GM19099 (cell line): ENCODE results near the gene DENND5B.
A peak's percentile ranks its signal among the peaks of the same experiment; 100 is the strongest.

ENCODE experiments used
- POLR2A ChIP-seq: IDR thresholded peaks from 3 replicates; pipeline ENCODE4 v1.6.1; 2011; ENCODE audit warnings: low read depth; ENCODE audit not compliant: insufficient read length; ENCODE audit errors: extremely low read depth

The DENND5B gene

GRCh38 chr12:31603546-31604009, 12.6 kb upstream of the DENND5B start:
- no peak for TF ChIP-seq POLR2A

GRCh38 chr12:31600750-31601149, 9.8 kb upstream of the DENND5B start:
- TF ChIP-seq POLR2A = no peak

- no peak for TF ChIP-seq POLR2A
These were observed 9.3 kb upstream of the DENND5B start for GRCh38 chr12:31600252-31600651.

GRCh38 chr12:31599053-31599452, 8.1 kb upstream of the DENND5B start:
- TF ChIP-seq POLR2A = no peak

- no peak for TF ChIP-seq POLR2A
These were observed 6.1 kb upstream of the DENND5B start for GRCh38 chr12:31597066-31597465.

GRCh38 chr12:31594681-31595080, 3.7 kb upstream of the DENND5B start:
- TF ChIP-seq POLR2A = no peak

- no peak for TF ChIP-seq POLR2A
These were observed 505 bp upstream of the DENND5B start for GRCh38 chr12:31591380-31591901.

- peak; percentile 39 for TF ChIP-seq POLR2A
These were observed 863 bp downstream of the DENND5B start for GRCh38 chr12:31589904-31590641.

GRCh38 chr12:31589598-31589903, 1.4 kb downstream of the DENND5B start:
- TF ChIP-seq POLR2A = no peak

GRCh38 chr12:31588976-31589375, 2.0 kb downstream of the DENND5B start:
- TF ChIP-seq POLR2A = no peak

- no peak for TF ChIP-seq POLR2A
These were observed 4.2 kb downstream of the DENND5B start for GRCh38 chr12:31586728-31587127.

- TF ChIP-seq POLR2A = no peak
These were observed 5.0 kb downstream of the DENND5B start for GRCh38 chr12:31585895-31586294.

GRCh38 chr12:31585271-31585670, 5.7 kb downstream of the DENND5B start:
- no peak for TF ChIP-seq POLR2A

GRCh38 chr12:31584782-31585181, 6.2 kb downstream of the DENND5B start:
- no peak for TF ChIP-seq POLR2A

GRCh38 chr12:31583878-31584277, 7.1 kb downstream of the DENND5B start:
- no peak for TF ChIP-seq POLR2A

GRCh38 chr12:31582155-31582554, 8.8 kb downstream of the DENND5B start:
- TF ChIP-seq POLR2A = no peak

- no peak for TF ChIP-seq POLR2A
These were observed 12.3 kb downstream of the DENND5B start for GRCh38 chr12:31578632-31579031.
